ENCODE results near the gene FASN. TPM values are rescaled to one million over a fixed set of nuclear protein-coding genes. Genes with fewer than 3 reads are reported as not detected.

FASN gene
- total and polyA plus RNA-seq, 2 of the 13 experiments (the other 11 are each of a cell fraction or from before 2014, with no cell fraction given) = 51.7 to 101 TPM

DNA sequence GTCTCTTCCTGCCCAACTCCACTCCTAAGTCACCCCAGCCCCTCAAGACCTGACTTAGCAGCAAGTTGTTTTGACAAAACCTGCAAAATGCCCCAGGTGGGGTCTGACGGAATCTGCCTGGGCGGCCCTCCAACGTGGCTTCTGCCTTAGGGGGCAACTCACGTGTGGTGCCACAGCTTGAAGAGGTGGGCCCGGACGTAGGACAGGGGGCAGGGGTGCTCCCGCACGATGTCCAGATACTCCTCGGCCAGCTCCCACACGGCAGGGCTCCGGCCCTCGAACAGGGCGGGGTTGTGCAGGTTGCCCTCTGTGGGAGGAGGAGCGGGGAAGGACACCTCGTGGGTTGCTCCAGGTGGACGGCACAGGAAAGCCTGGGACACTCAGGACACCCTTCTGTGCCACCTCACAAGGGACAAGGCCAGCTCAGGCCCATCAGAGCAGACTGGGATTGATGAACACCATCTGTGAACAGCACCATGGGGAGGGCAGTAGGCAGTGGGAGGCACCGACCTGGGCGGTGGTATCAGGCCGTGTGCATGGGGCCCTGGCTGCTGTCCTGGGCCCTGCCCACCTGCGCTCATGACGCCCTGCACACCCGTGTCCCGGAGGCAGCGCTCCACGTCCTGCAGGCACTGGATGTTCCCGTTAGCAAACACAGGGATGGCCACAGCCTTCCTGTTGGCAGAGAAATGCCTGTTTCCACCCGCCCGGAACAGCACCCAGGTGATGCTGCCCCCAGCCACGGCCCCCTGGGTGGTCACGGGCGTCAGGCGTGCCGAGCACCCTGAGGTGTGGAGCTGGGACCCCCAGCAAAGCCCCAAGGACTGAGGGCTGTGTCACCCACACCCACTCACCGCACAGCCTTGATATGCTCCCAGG lies 36.8 kb downstream of the FASN start:
- no peaks in the 10 kb centered on the region for H3K27me3 ChIP-seq (ENCODE audit: control insufficient read depth in 1 of 2, insufficient read depth in 2 of 2, low read length in 2 of 2)
- WGBS (ENCODE audit: low lambda C conversion rate) = 97% methylated on average over 23 of the region's 34 CpGs
- H2AFZ ChIP-seq (ENCODE audit: low read length) = no peak overlapping the region
- no peaks in the 10 kb centered on the region for H3K9me3 ChIP-seq (ENCODE audit: low read length)
- H3K4me3 ChIP-seq (replicated peaks in 1 of 3; ENCODE audit: insufficient read depth in 1 of 3, low read depth in 2 of 3, low read length in 3 of 3) = no peak overlapping the region
- FAIRE-seq (no peak), DNase-seq (ENCODE audit: low spot score) (no peak), ATAC-seq (no peak)
- no peak overlapping the region for H3K9ac ChIP-seq (ENCODE audit: insufficient read depth, low read depth, low read length)
- peaks cover 48% of the 10 kb centered on the region for H3K4me1 ChIP-seq (ENCODE audit: insufficient read depth, low read length)
- POLR2A ChIA-PET = interaction anchor here (1.6 kb wide), 1 partner anchor 24 kb away, joined by 7 read pairs; the partner anchor contains the start of gene DCXR
- peaks cover 38 to 58% of the 10 kb centered on the region in 2 experiments for H3K36me3 ChIP-seq (replicated peaks in 1 of 2; ENCODE audit: control insufficient read depth in 1 of 2, insufficient read depth in 2 of 2, low read length in 2 of 2)
- no peak overlapping the region for H3K27ac ChIP-seq (ENCODE audit: extremely low read length, insufficient read depth, low read length)
- no peaks in the 10 kb centered on the region for H4K20me1 ChIP-seq (ENCODE audit: insufficient read depth, low read length)
- TF ChIP-seq MYNN (CRISPR knock-in tag; IDR thresholded peaks at IDR 0.05; ENCODE audit: low read depth) = no peak
- 0 out of 2 replicates have a peak, but pooled peaks have one; percentile 53 for TF ChIP-seq PAF1 (CRISPR knock-in tag; IDR thresholded peaks at IDR 0.05)
- peak in 1 of 2 experiments; percentile 24; a peak in 1 of 4 replicates for TF ChIP-seq POLR2A (IDR thresholded peaks at IDR 0.05; ENCODE audit: insufficient read depth in 1 of 2, low read depth in 2 of 2, low read length in 2 of 2)
- peak; percentile 57; the same call in 1 of the 2 replicates for TF ChIP-seq POLR2G (IDR thresholded peaks at IDR 0.05; ENCODE audit: low read depth, low read length)
- peak; percentile 63 for TF ChIP-seq RBFOX2 (IDR thresholded peaks at IDR 0.05; ENCODE audit: low read depth, low read length)
- TF ChIP-seq, protein P1, sequence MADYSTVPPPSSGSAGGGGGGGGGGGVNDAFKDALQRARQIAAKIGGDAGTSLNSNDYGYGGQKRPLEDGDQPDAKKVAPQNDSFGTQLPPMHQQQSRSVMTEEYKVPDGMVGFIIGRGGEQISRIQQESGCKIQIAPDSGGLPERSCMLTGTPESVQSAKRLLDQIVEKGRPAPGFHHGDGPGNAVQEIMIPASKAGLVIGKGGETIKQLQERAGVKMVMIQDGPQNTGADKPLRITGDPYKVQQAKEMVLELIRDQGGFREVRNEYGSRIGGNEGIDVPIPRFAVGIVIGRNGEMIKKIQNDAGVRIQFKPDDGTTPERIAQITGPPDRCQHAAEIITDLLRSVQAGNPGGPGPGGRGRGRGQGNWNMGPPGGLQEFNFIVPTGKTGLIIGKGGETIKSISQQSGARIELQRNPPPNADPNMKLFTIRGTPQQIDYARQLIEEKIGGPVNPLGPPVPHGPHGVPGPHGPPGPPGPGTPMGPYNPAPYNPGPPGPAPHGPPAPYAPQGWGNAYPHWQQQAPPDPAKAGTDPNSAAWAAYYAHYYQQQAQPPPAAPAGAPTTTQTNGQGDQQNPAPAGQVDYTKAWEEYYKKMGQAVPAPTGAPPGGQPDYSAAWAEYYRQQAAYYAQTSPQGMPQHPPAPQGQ (CRISPR knock-in tag; IDR thresholded peaks at IDR 0.05; ENCODE audit: borderline replicate concordance) = no peak
- TF ChIP-seq AGO2 (optimal IDR thresholded peaks at IDR 0.05; ENCODE audit: low read depth, low read length) = peak; percentile 89
- no peak for TF ChIP-seq KDM1A (CRISPR knock-in tag; IDR thresholded peaks at IDR 0.05)
- CTCF ChIA-PET (ENCODE audit: low intra/inter-chr PET ratio, low total read pairs) = no interaction called here
- intact Hi-C loops (cut with micrococcal nuclease; ENCODE audit: unreplicated experiment) (no loop called here), in situ Hi-C loops (cut with HindIII; ENCODE audit: extremely low pct_ligation_motif_present, low pct_unique_long_range_greater_than_20kb) (no loop called here)
- no TSS peak for BruUV-seq (replicated peaks)
- no peak overlapping the region for H3K4me2 ChIP-seq (ENCODE audit: low read depth, low read length)
- H3K79me2 ChIP-seq (ENCODE audit: insufficient read depth, low read length) = peaks cover 20% of the 10 kb centered on the region

All from HepG2 (cell line).